Right ventricle myocardium superior (tissue), 1 donor: ENCODE measurements around the gene GPR84. TPM values are rescaled to one million over a fixed set of nuclear protein-coding genes. Genes with fewer than 3 reads are reported as not detected.

ENCODE experiments used
- ATAC-seq: fragments of 200-7000 bp; cut with Tn5 transposase; one replicate; pipeline ENCODE4 v1.9.1; 2020; ENCODE audit warnings: mild to moderate bottlenecking; ENCODE audit not compliant: poor library complexity
- DNase-seq: peaks from one replicate; pipeline ENCODE4 v3.0.0-alpha.2; 2020
- intact Hi-C: fragments of 100-400 bp; cut with DNase I; formaldehyde crosslinking; loops from one replicate; pipeline ENCODE4 v1.11.2; 2022
- long read RNA-seq: library from polyadenylated mRNA; unstranded; transcript quantifications from one replicate; pipeline ENCODE4 v2.0.0, GENCODE V29; 2021
- total RNA-seq: library from RNA; stranded (reverse); fragmentation: NEBNext Ultra II Directional; extraction: Animal tissue kit (Norgen Biotek cat#: 25700); gene quantifications from one replicate; pipeline ENCODE4 v1.2.1, GENCODE V29; 2021
- donor health status: DM: no; HTN: yes; CAD: no; lungs with severe emphysema.

GPR84 gene
- total RNA-seq: not detected
- long read RNA-seq: 0 reads

DNA sequence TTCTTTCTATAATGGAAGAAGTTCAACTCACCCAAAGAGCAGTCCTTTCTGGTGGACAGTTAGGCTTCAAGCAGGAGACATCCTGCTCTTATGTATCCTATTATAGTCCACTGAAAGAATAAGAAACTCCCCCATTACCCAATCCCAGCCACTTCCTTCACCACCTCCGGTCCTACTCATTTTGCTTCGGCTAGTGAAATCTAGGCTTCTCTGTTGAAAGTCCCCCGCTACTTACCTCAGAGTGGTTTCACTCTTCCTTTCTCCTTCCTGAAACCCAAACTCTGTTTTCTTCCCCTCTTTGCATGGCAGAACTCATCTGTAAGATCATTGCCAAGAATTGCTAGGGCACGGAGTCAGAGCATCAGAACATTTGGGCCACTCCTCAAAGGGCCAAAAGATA, at the start of gene GPR84:
Gene GPR84 (minus strand): TSS at position 74 of the 400 bp plus-strand sequence. CDS start 635 bp downstream, outside the sequence.
- DNase-seq (no peak), ATAC-seq (no peak)
- intact Hi-C loops: loop anchor here (5.0 kb wide), 1 partner anchor 147 kb away; no protein-coding TSS in a partner anchor

DNA sequence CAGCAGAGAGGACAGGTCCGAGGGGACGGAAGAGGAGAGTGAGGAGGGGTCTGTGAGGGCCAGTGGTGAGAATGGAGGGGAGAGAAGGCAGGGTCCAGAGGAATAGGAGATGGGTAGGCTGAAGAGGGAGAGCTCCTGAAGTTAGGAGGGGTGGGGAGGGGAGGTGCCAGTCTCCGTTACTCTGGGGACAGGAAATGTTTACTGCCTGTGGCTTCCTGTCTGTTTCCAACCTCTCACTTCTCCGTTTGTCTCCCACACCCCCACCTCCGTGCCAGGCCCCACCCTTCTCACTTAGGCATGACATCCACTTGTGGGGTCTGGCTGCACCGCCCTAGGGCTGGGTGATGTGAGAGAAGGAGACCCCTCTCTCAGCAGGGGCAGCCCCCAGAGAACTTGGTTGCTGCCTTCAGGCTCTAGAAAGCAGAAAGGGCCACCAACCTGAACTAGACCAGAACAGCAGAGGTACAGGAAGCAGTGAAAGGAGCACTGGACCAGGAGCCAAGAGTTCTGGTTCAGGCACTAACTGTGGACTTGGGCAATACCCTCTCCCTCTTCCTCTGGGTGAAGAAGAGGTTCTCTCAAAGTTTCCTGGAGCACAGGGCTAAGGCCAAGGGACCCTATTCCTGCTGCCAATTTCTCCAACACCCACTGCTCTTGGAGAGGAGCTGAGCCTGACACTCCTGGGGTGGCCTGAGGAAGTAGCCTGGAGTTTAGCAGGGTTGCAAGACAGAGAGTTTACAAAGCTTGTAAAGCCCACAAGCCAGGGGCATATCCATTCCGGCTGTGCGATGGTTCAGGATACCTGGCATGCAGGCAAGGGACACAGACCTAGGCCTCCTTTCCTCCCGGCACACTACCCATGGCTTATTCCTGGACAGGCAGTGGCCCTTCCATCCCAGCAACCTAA, 49.3 kb upstream of the GPR84 start:
- DNase-seq (peak; percentile 80), ATAC-seq (peak; percentile 32)
- intact Hi-C loops: no loop called here

DNA sequence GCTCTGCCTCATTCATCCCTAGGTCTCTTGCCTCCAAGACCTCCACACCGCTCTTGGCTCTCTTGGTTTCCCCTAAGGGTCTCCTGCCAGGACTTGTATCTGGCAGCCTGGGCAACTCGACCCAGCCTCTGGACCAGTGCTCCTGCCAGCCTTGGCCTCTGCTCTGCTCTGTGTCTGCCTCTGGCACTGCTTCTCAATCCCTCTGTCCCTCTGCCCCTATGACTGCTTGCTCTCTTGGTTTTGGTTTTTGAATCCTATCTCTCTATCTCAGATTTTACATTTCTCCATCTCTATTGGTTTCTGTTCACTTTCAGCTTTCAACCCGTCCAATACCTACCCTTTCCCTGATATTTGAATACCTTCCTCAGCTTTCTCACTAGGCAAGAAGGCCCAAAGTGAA, 48.5 kb upstream of the GPR84 start:
- intact Hi-C loops: no loop called here
- no peak for DNase-seq
- peak; percentile 54 for ATAC-seq

DNA sequence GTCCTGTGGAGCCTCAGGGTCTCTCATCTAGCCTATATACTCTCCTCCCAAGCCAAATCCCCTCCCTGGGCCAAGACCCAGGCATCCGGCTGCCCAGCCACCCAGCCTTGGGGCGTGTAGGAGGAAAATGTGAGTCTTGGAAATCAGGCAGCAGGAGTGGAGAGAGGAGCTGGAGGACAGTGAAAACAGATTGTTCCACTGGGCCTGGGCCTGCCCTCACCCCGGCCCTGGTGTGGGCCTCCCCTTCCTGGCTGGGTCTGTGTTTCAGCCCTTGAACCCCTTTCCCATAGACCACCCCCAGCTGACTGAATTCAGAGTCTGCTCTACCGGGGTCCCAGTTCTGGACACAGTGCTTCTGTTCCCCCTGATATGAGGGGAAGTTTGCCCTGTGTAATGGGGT, 48.1 kb upstream of the GPR84 start:
- peak; percentile 2 for ATAC-seq
- intact Hi-C loops: no loop called here
- no peak for DNase-seq

DNA sequence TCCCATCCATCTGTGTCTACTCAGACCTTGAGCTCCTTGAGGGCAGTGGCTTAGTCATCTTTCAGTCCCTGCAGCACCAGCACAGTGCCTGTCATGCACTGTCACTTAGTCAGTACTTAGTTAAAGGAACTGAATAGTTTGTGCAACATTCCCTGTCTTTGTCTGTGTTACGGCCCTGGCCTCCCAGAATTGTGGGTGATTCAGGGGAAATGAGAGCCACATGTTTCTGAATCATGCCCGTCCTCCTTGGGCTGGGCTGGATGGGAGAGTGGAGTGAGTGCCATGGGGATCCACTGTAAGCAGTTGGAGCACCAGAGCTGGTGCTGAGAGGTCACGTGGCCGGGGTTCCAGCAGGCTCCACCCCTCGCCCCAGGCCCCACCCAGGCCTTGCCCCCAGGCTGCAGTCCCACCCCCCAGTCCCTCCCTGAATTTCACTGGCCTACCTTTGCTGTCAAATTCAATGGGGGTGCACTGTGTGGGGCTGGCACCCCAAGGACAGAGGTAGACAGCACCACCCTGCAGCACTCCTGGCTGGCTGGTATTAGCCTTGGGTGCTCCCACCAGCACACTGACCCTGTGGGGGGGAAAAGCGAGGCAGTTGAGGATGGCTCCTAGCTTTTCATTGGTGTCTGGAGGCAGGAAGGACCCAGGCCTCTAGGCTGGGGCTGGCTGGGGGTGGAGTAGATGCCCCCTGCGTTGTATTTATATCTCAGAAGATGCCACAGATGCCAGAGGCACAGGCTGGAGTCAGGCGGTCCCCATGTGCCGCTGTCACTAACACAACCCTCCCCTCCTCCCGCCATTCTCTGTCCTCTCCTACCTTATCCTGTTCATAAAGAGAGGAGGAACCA, 47.3 kb upstream of the GPR84 start:
- ATAC-seq: peak; percentile 47
- intact Hi-C loops: no loop called here

DNA sequence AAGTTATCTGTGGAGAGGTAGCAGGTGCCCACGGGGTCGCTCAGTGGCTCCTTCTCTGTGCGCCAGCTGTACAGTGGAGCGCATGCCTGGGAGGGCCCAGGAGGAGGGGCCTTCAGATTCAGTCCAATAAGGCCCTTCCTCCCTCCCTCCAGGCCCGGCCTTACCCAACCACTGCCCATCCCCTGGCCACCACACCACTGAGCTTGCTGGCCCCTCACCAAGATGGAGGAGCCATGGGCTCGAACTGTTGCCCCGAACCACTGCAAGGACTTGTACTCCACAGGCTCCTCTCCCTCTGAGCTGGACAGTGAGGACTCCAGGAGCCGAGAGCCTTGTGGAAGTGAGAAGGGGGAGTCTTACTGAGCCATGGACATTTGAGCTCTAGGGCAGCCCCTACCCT, 45.0 kb upstream of the GPR84 start:
- intact Hi-C loops: no loop called here
- DNase-seq (no peak), ATAC-seq (no peak)

More for the DNA sequence above, 47.3 kb upstream of the GPR84 start:
- peak; percentile 77 for DNase-seq

DNA sequence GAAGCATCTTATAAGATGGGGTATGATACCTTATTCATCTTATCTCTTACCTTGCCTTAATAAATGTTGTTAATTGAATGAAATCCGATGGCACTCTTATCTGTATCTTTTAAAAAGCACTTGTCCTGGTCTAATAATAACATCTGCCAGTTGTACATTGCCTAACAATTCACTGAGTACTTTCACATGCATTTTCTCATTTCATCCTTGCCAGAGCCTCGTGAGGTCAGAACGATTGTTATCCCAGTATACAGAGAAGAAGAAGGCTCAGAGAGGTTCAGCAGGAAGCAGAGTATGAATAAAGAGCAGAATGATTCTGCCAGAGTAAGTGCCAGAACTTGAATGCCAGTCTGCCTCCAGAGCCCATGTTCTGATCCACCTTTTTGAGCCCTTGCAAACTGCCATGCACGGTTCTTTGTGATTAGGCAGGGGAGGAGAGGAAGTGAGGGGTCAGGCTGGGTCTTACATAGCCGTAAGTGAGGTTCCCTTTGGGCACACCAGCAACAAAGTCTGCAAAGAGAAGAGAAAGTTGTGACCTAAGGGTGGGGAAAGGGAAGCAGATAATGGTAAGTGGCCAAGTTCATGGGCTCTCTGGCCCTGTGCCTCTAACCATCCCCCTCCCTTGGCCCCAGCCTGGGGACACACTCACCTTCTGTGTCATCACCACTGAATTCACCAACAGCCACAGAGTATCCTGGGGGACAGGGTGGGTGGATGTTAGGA, 43.1 kb upstream of the GPR84 start:
- ATAC-seq (peak; percentile 51), DNase-seq (no peak)
- intact Hi-C loops: no loop called here

DNA sequence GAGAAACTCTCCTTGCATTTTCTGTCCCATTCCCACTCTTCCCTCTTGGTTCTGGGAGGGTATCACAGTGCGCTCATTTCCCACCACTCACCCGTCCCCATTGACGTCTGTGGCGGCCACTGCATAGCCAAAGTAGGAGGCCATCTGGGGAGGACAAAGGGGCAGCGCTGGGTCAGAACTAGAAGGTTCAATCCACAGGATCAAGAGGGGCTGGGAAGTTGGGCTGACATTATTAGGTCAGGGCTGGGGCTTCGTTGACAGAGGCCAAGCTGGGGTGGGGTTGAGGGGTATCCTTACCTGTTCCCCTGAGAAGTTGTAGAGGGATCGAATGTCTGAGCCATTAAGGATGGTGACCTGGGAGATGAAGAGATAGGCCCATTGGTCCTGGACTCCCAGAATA, 41.3 kb upstream of the GPR84 start:
- ATAC-seq (no peak), DNase-seq (no peak)
- intact Hi-C loops: no loop called here

DNA sequence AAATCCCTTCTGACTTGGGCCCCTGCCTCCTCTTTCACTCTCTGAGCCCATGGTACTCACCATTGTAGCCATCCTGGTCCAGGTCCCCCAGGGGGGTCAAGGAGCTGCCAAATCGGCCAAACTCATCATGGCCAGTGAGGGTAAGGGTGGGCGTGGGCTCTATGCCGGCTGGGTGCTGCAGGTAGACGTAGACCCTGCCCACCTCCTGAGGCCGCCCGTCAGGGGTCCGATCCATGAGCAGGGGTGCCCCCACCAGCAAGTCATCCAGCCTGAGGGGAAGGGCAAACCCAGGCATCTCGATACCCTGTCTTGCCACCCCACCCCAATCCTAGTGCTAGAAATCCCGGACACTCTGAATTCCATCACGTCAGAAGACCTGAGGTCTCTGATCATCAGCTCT, 40.8 kb upstream of the GPR84 start:
- ATAC-seq: no peak
- peak; percentile 33 for DNase-seq
- intact Hi-C loops: no loop called here

DNA sequence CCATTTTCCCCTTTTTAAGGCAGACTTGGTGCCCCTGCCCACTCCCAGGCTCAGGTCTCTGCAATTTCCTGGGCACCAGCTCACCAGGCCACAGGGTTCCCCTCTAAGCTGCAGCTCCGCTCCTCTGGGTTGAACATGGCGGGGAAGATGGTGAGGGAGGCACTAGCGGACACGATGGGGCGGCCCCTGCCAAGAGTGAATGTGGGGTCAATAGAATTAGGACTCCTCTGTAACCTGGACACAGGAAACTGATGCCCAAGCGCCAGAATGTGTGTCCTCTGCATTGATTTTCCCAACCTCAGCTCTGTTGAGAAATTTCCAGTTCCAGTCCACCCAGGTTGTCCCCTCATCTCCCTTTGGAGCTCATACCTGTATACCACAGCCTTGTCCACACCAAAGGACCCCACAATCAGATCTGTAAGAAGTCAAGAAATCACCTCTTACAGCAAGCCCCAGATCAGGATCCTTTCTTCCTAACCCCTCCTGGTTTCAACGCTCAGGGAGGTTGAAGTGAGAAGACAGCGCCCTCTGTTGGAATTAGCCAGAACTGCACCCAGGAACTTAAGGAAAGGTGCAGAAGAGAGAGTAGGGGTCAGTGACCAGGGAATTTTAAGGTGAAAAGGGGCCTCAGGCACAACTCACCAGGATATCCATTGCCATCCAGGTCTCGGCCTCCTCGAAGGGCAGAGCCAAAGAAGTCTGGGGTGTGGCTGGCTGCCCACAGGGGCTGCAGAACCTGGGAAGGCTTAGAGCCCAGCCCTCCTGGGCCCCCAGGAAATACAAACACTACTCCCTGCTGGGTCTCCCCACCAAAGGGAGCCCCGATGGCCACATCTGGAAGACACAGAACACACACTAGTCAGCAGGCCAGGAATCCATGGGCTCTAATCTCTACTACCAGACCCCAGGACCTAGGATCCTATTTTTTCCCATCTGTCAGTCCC, 40.0 kb upstream of the GPR84 start:
- ATAC-seq: peak; percentile 20
- intact Hi-C loops: no loop called here
- peak; percentile 39 for DNase-seq

DNA sequence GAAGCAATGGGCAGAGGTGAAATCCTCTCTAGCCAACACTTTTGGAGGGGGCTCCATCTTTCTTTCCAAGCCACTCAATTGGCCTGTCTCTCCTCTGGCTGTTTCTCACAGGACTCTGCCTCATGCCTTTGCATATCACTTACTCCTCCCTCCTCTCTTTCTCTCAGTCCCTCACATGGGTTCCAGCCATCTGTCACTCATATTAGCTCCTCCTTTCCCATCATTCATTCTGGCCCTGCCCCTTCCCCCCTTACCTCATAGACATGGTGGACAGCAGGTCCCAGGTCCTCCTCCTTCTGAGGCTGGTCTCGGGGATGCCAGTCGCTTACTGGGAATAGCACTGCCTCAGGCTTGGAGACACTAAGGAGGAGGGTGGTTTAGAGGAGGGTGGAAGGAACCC, 36.8 kb upstream of the GPR84 start:
- intact Hi-C loops: loop anchor here (2.0 kb wide), 1 partner anchor 38 kb away; no protein-coding TSS in a partner anchor
- DNase-seq (peak; percentile 22), ATAC-seq (no peak)

DNA sequence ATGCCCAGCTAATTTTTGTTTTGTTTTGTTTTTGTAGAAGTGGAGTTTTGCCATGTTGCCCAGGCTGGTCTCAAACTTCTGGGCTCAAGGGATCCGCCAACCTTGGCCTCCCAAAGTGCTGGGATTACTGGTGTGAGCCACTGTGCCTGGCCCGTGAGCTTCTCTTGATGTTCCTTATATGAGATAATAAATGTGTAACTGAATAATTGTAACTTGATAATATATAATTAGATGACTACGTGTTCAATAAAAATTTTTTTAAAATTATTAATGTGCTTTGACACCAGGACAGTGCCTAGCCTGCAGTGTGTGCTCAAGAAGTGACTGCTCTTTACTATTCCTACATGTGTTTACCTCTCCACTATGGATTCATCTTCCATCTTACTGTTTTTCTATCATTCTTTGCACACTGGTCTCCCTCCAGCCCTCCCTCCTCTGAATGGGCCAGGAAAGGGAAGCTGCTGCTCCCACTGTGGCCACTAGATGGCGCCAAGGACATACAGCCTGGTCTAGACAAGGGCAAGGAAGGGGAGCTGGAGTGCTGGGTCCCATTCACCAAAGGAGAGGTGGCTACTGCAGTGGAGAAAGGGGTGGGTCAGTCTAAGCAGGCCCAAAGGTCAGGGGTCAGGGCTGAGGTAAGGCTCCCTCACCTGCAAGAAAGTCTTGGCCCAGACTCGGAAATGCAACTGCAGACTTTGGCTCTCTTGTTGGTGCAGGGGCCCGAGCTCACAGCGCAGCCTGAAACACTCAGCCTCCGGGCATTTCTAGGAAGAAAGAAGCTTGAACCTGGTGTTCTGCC, 34.9 kb upstream of the GPR84 start:
- intact Hi-C loops: no loop called here
- ATAC-seq (peak; percentile 85), DNase-seq (peak; percentile 92)

DNA sequence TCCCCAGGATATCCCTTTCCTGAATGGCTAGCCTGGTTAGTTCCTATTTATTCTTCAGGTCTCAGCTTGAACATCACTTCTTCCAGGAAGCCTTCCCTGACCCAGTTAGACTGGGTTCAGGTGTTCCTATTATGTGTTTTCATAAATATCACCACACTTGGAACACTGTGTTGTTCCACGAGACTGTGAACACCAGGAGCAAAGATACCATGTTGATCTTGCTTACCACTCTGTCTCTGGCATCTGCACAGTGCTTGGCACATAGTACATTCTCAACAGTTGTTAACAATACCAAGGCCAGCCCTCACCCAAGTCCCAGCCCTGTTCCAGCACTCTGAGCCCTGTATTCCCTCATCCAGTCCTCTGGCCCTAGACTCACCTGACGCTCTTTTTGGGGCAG, 33.9 kb upstream of the GPR84 start:
- intact Hi-C loops: no loop called here
- no peak for DNase-seq
- ATAC-seq: no peak

DNA sequence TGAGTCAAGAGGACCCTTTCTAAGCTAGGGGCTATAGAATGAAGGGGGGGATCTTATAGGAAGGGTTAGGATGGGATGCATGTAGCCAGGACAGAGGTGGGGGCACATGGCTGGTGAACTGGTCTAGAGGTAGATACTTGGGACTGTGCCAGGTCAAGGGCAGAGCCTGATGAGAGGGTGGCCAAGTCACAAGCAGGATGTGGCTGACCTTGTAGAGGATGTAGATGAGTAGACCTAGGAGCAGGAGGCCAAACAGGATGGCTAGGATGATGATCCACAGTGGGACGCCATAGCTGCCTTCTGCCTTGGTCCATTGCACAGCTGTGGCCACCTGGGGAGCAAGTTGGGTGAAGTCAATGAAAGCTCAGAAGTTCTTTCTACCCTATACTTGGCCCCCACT, 32.9 kb upstream of the GPR84 start:
- ATAC-seq: no peak
- DNase-seq: peak; percentile 6
- intact Hi-C loops: no loop called here

DNA sequence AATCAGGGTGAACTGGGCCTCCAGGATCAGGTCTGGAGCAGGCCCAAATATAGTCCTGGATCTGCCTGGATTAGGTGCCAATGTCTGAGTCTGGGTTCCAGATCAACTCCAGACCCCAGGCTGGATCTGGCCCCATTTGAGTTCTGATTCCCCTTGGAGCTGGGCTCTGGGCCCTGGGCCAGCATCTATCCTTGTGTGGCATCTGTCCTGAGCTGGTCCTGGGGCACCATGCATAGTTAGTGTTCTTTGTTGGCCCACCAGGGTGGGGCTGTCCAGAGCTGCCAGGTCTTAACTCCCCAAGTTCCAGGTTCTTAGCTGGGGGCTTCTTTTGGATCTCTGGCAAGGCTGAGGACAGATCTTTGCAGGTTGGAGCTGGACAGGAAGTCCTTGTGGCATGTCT, 31.3 kb upstream of the GPR84 start:
- ATAC-seq (no peak), DNase-seq (no peak)
- intact Hi-C loops: no loop called here

DNA sequence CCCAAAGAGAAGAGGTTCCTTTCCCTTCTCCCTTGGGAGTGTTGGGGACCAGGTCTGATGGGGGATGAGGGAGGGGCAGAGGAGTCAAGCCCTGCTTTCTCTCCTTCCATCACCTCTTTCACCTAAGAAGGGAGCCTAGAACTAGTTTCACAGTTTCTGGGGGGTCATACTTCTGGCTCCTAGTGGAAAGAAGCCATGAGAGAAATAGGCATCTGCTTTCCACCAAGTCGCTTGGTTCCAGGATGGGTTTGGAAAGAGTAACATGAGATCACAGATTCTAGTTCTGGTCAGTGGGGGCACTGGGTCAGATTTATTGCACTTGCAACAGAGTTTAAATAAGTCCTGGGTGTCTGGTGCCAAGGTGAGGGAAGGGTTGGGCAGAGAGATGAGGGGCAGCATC, 30.7 kb upstream of the GPR84 start:
- no peak for ATAC-seq
- no peak for DNase-seq
- intact Hi-C loops: no loop called here

DNA sequence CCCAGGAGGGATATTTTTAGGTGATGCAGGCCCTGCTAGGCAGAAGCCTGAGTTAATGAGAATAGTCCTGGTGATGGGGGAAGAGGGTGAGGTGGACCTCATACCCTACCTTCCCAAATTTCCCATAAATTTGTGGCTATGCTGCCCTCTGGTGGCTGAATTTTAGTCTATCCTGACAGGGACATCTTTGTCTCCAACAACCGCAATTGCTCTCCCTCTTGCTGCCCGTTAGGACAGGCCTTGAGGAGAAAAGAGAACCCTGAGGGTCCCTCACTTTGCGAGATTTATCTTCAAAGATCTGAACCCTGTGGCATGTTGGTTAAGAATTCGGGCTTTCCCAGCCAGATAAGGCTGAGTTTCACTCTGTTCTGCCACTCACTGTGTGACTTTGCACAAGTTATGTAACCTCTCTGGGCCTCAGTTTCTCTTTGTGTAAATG, 30.0 kb upstream of the GPR84 start:
- intact Hi-C loops: no loop called here
- ATAC-seq: peak; percentile 45
- DNase-seq: no peak
